SW480 (cell line): ENCODE measurements around the gene CACNA2D2.

Experiments
- DNase-seq: peaks from one replicate; pipeline ENCODE4 v3.0.0-alpha.2; 2016; ENCODE audit warnings: low spot score

The CACNA2D2 gene

DNA sequence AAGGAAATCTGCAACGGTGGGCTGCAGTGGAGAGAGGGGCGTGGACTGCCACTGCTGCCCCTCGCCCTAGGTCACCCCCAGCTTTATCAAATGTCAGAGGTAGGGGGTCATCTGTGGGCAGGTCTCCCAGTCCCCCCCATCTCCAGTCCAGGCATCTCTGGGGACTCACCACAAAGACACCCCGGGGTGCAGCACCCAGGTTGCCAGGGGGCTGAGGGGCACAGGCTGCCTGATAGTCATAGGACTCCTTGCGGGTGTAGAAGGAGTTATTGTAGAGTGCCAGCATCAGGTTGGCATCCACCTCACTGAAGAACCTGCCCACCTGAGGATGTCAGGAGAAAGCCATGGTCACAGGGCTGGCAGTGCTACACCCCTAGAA, 137.6 kb downstream of the CACNA2D2 start:
- no peak for DNase-seq

DNA sequence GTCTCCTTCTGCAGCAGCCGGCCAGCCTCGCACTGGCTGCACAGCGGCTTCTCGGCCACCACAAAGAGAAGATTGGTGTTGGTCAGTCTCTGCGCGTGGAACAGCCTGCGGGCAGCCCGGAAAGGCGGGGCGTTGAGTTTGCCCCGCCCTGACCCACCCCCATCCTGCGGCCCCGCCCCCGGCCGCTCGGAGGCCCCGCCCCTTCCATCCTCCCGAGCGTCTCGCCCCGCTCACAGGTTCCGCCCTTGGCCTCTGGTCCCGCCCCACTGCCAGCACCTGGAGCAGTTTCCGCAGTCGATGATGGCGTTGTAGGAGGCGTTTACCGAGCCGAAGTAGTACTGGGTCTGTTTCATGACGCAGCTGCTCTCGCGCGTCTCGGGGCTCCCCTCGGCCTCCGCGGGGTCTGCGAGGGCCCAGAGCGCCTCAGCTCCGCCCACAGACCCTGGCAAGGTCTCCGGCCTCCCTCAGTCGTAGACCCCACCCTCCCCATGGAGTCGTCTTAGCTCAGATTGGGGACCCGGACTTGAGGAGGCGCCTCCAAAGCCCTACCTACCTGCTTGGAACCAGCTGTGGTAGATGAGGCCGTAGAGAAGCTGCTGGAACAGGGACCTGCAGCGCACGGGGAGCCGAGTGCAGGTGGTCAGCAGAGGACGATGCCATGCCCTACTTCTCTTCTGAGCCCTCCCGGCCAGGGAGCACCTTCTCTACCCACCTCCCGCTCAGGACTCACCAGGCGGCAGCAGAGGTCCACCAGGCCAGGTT, 138.2 kb downstream of the CACNA2D2 start:
- DNase-seq: peak; percentile 88

DNA sequence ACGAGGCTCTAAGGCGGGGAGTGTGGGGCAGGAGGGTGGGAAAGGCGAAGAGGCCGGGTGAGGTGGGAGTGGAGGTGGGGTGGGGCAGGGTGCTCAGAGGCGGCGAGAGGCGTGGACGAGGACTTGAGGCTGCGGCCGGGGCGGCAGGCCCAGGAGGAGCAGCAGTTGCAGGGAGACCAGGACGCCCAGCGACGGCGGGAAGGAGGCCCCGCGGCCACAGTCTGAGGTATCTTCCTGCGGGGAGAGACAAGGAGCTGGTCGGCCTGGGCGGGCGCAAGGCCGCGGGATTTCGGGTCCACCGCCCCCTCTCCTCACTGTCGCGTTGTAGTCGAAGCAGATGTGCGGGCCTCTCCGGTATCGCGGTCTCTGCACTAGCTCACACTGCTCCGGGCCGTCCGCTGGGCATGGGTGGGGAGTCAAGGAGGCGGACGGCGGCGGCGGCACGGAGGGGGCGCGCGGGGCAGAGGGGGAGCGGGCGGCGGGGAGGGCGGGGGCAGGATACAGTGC, 138.8 kb downstream of the CACNA2D2 start:
- DNase-seq: no peak

DNA sequence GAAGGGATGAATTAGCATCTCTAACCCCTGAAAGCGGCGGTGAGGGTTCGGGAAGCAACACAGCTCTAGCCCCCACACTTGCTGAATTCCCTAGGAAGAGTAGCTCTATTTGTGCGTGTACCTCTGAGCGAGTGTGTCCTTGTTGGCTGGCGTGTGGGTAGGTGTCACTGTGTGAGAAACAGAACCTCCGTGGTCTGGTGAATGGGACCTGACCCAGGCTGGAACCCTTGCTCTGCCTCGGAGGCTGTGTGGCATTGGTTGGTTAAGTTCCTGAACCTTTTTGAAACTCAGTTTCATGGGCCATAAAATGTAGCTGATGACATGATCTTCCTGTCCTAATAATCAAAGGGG, 143.7 kb downstream of the CACNA2D2 start:
- no peak for DNase-seq

DNA sequence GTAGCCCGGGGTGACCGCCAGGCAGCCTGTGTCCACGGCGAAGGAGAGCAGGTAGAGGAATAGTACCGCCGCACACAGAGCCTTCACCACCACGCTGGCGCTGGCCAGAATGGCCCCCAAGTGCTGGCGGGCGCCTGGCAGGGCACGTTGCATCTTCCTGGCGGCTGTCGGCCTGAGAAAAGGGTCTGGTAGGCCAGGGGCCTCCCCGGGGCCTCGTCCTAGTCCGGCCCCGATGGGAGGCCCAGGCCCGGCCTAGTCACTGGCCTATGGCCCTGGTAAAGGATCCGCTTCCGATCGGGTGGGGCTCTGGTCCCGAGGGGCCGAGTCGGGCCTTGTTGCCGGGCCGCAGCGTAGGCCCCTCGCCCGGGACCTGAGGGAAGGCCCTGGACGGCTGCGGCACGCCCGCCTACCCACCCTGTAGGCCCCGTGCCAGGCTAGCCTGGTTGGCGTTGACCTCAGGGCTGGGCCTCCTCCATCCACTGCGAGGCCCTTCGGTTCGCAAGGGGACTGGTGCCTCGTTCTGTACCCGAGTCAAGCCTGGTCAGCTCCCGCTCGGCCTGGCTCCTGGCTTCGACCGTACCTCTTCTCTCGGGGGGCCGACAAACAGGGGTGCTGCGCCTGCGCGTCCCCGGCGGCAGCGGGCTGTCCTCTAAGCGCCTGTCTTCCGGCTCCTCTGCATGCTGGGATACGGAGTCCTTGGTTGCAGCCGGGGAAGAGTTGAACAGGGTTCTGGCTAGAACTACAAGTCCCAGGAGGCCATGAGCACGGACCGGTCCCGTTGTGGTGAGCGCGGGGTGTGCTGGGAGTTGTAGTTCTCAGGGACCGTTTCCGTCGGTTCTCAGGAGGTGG, 144.3 kb downstream of the CACNA2D2 start, which contains the start of gene TMEM115:
Gene TMEM115, minus strand, starts transcription at position 611 of the 849 bp plus-strand sequence. Its CDS starts 458 bp downstream, at position 153.
- peak; percentile 99 for DNase-seq

DNA sequence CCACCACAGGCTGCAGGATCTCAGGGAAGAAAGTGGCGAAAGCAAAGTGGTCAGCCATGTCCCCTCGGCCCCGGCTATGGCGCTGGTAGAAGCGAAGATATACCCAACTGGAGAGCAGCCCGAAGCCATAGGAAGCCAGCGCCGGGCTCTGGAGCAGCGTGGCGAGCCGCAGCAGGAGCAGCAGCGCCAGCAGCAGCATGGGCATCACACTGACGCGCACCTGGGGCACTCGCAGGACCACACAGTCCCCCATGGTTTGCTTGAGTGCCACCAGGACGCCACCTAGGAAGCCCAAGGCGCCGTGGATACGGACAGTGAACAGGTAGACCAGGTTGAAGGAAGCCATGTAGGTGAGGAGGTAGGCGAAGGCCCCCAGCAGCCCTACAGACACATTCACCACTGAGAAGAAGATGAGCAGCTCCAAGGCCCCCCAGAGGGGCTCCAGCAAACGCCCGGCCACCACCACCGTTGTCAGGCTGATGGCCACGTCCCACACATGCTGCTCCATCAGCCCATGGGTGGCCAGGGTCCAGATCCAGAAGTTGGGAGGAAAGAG, 145.0 kb downstream of the CACNA2D2 start:
- DNase-seq: no peak

DNA sequence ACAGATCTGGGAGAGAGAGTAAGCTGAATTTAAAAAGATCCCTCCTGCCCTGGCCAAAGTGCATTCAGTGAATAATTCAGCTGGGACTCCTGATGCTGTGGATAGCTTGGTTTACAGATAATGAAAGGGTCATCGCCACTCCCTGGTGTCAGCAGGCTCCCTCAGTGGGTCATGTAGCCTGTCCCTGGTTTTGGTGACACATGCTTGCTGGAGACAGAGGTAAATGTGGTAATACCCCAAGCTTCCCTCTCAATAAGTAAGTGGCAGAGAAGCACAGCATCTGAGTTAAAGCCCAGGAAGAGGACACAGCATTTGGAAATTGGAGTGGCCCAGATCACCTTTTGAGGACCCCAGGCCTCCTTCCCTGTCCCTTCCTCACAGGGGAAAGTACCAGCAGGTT, 146.0 kb downstream of the CACNA2D2 start:
- no peak for DNase-seq

DNA sequence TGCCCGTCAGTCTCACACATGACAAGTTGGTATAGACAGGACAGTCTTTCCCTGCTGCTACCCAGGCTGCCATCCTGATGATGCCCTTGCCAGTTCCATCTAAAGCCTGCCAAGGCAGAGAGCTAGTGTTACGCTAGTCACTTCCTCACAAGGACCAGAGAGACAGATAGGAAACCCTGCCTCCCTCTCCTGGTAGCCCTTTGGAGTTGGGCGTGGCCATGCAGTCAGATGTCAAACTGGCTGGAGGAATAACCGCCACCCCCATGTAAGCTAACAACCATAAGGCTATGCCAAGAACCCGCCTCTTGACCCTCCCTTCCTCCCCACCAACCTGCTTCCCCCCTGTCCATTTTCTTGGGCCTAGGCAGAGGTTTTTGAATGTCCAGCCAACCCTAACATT, 146.9 kb downstream of the CACNA2D2 start:
- DNase-seq: no peak

DNA sequence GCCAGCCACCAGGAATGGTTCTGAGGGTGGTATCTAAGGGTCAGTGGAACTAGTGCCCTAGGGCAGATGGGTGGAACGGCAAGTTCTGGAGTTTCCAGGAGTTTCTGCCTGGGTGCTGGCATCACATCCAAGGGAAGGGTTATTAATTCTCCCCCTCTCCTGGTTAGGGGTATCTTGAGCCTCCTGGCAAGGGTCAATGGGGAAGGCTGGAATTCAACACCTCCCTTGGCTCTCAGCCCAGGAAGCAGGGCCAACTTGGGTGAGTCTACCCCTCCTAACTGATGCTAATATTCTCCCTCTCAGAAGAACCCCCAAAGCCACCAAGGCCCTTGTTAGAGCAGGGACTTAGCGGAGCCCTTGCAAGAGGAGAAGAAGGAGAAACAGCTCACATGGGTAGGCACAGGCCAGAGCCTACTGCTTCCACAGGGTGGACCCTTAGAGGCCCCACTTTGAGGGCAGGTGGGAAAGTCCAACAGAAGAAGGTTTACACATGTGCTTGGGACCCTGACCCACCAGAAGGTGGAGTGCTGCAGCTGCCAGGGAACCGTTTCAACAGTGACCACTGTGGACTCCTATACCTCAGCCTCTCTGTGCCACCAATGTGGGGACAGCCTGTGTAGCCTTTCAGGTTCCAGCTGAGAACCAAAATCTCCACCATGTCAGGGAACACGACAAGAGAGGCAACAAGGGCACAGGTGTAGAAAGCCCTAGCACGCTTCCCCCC, 147.4 kb downstream of the CACNA2D2 start:
- DNase-seq: no peak

DNA sequence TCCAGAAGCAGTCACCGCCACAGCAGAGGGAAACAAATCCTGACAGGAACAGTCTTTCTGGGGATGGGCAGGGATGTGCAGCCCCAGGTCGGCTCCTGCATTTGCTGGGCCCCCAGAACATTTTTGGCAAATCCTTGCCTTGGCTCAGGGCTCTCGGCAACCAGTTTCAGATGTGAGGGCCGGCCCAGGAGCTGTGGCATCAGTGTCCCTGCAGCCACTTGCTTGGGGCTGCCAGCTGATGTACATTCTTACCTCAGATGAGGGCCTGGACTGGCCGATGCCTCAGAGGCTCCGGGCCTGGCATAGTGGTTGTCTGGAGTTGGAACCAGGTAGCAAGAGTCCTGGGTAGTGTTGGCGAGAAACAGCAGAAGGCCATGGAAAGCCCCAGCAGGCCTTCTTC, 148.6 kb downstream of the CACNA2D2 start:
- no peak for DNase-seq

DNA sequence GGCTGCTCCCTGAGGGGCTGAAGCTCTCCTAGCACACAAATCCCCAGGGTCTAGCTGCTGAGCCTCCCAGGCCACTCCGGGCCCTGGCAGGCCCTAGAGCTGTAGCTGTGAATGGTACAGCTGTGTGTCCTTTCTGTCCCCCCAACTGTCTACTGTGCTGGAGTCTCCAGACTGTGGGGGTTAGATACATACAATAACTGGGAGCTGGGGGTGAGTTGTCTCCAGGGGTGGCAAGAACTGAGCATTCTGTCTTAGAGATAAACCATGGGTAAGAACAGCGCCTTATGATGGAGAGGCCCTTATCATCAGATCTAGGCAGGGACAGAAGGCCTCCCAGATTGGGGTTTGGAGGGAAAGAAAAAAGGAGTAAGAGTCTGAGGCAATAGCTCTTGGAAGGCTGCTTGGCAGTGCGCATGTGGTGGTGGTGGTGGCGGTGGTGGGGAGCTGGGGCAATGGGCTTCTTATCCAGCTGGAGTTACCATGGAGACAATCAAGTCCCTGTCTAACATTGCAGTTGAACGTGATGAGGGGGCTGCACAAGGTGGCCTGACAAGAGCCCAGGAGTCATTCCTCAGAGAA, 149.2 kb downstream of the CACNA2D2 start:
- no peak for DNase-seq

DNA sequence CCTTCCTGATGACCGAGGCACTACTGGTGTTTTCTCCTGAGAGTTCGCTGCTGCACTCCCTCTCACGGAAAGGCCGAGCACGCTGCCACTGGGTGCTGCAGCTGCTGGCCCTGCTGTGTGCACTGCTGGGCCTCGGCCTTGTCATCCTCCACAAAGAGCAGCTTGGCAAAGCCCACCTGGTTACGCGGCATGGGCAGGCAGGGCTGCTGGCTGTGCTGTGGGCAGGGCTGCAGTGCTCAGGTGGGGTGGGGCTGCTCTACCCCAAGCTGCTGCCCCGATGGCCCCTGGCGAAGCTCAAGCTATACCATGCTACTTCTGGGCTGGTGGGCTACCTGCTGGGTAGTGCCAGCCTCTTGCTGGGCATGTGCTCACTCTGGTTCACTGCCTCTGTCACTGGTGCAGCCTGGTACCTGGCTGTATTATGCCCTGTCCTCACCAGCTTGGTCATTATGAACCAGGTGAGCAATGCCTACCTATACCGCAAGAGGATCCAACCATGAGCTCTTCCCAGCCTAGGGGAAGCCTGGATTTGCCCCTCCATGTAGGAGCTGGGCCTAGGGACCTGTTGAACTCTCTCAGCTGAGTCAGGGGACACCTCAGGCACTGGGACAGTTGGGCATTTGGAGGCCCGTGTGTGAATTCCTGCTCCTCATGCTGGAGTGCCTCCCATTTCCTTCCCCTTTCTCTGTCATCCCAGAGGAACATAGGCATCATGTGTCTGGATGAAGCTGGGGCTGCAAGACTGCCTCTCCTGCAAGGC, 150.0 kb downstream of the CACNA2D2 start:
- DNase-seq: no peak

DNA sequence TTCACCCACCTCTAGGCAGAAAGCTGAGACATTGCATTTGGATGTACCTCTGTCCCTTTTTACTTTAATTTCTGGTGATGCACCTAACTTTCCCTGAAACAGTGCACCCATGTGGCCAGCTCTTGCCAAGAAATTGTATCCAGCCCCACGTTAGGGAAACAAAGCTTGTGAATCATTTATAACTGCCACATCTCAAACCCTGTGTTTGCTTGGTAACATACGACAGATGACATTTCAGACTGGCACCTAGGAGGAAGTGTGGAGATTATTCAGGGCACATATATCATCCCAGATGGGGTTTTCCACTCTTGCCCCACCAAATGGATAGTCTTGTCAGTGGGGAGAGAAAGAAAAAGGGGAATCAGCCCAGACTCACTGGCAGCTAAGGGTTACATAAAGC, 150.7 kb downstream of the CACNA2D2 start:
- peak; percentile 53 for DNase-seq

DNA sequence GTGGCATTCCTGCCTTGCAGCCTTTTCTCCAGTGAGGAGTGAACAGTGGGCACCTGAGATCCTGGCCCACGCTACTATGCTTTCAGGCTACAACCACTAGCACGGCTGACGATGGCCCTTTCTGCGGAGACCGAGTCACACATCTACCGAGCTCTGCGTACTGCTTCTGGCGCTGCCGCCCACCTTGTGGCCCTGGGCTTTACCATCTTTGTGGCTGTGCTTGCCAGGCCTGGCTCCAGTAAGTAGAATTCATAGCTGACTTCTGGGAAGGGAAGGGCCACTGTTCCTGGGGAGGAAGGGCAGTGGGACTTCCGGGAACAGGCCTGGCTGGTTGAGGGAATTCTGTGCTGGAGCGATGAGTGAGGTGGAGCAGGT, 152.1 kb downstream of the CACNA2D2 start:
- DNase-seq: no peak

DNA sequence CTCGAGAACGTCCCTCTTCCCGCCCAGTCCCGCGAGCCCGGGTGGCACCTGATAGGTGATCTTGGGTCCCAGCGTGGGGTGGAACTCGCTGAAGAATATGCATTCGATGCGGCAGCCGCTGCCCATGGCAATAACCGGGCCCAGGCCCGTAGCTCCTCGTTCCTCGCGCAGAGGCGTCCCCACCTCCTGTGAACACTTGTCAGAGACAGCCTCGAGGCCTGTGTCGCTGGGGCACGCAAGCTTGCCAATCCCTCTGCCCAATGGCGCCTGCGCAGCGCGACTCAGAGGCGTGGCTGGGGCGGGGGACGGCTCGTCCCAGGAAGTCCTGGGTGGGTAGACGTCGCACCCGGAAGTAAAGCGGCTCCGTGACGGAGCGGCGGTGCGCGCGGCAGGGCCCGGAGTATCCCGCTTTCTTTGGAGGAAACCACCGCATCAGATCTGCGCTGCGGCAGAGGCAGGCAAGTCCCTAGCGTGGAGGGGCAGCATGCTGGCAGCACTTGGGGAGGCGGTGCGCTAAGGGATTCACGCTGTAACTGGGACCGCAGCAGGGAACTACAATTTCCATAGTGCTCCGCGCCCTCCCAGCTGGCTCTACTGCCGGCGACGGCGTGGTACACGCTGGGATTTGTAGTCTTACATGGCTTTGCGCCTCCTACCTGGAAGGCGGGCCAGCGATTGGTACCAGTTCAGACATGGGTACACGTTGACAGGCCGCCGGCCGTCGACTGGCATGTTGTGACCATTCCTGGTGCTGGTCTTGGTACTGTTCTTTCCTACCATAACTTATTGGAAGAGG, 152.7 kb downstream of the CACNA2D2 start, which contains the start of the genes CYB561D2 and NPRL2:
Gene CYB561D2, plus strand, starts transcription at position 336 of the 796 bp plus-strand sequence. CDS start 572 bp downstream, outside the sequence.
Gene NPRL2, minus strand, starts transcription at position 249 of the 796 bp plus-strand sequence. Its CDS starts 123 bp downstream, at position 126.
- DNase-seq: peak; percentile 92

DNA sequence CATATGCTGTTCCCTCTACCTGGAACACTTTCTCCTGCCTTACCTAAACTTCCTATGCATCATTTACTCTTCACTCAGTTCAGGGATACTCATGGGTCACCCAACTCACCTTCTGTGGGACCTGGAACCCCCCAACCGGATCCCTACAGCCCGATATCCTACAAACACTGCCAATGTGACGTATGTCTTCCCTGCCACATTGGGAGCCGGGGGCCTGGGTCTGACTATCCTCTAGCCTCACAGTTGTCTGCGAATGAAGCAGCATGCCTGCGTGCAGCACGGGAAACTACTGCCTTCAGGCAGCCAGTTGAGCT, 153.3 kb downstream of the CACNA2D2 start:
- DNase-seq: no peak

DNA sequence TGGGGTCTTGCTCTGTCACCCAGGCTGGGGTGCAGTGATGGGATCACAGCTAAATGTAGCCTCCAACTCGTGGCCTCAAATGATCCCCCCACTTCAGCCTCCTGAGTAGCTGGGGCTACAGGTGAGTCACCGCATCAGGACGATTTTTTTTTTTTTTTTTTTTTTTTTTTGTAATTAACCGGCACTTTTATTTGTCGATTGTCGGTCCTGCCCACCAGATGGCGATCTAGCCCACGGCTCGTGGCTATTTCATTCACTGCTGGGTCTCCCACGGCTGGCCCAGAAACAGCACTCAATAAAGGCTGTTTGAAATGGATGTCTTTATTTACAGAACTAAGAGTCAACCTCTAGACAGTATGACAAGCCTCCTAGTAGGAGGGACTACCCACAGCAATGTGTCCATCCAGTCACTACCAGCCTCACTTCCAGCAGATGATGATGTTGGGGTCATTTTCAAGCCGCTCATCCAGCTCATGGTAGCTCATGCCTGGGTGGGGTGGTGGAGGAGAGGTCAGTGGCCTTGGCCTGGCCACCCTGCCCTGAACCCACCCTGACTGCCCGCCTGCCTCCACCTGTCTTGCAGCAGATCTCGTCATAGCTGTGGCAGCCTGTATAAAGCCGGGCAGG, 156.1 kb downstream of the CACNA2D2 start:
- DNase-seq: peak; percentile 69

DNA sequence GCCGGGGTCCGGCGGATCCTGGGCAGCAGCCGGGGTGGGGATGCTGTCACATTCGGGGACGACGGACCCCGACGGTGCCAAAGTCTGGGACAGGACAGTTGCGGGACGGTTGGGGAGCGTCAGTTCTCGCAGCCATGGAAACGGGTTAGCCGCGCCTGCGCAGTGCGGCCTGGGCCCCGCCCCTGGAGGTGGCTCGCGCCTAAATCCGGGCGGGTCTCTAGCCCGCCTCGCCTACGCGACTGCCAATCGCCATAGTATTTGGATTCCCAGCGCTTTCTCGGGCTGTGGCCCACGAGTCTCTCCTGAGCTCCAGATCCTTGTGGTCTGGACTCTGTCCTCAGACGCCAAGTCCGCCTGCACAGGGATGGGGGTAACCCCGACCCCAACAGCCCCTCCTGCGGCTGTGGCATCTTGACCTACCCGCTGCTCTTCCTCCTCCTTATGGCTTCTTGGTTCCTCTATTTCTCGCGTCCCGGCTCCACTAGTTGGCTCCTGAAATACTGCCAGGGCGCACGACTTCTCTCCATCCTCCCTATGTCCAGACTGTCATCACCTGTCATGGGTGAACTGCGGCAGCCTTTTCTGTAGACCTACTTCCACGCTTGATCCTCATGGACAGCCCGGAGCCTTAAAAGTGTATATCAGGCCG, 157.7 kb downstream of the CACNA2D2 start, which contains the start of gene ZMYND10:
Gene ZMYND10, minus strand, starts transcription at position 147 of the 649 bp plus-strand sequence. CDS start 153 bp downstream, outside the sequence.
- DNase-seq: peak; percentile 44

DNA sequence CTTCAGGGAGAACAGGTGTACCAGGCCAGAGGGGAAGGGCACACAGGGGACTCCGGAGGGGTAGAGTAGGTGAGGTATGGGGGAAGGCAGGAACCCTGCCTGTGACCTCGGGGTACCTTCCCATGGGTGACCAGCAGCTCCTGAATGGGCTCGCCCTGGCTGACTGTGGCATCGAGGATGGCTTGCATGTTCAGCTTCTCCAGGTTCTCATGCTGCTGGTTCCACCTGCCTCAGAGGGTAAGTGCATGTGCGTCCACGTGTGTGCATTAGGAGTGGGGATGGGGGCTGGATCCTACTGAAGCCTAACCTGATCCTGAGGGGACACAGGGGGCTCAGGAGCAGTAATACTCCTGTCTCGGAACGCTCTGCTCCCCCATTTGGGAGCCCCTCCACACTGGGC, 158.4 kb downstream of the CACNA2D2 start:
- no peak for DNase-seq
